Stimulated activated CD8-positive, alpha-beta memory T cell treated with anti-CD3 and anti-CD28 coated beads, Interleukin-15, amount 100 ng/mL, for 1 hour (primary cell): ENCODE results near the gene HIRA.
"Not testable (repeated sequence)": the region's sequence is repeated elsewhere in the genome, so short reads cannot be mapped to it uniquely, and the experiment has no call there.

Source experiments
- DNase-seq: peaks from one replicate; pipeline ENCODE4 v3.0.0-alpha.2; 2020; ENCODE audit warnings: low read depth

HIRA gene

GRCh38 chr22:19443544-19444211 is 12.1 kb upstream of the HIRA start:
- no peak for DNase-seq

- no peak for DNase-seq
Observed at GRCh38 chr22:19442166-19442565, 10.6 kb upstream of the HIRA start.

GRCh38 chr22:19440411-19441195 is 9.1 kb upstream of the HIRA start:
- DNase-seq = no peak

GRCh38 chr22:19438298-19438697 is 6.8 kb upstream of the HIRA start:
- no peak for DNase-seq

- DNase-seq = not testable (repeated sequence)
Observed at GRCh38 chr22:19436444-19437161, 5.1 kb upstream of the HIRA start.

GRCh38 chr22:19434829-19435580 is 3.5 kb upstream of the HIRA start:
- no peak for DNase-seq

- DNase-seq = no peak
Observed at GRCh38 chr22:19434401-19434800, 2.9 kb upstream of the HIRA start.

- peak; percentile 68 for DNase-seq
Observed at GRCh38 chr22:19432133-19432851, 759 bp upstream of the HIRA start, which contains the start of gene MRPL40. MRPL40 (plus strand) TSS chr22:19432545; CDS start chr22:19432555, 10 bp downstream.

- DNase-seq = no peak
Observed at GRCh38 chr22:19430890-19431541, 517 bp downstream of the HIRA start.

GRCh38 chr22:19429950-19430889 is 1.3 kb downstream of the HIRA start:
- DNase-seq = no peak

GRCh38 chr22:19424186-19424500 is 7.4 kb downstream of the HIRA start:
- DNase-seq = no peak

GRCh38 chr22:19422440-19423301 is 8.9 kb downstream of the HIRA start:
- DNase-seq = no peak

- no peak for DNase-seq
Observed at GRCh38 chr22:19420321-19420720, 11.2 kb downstream of the HIRA start.

- no peak for DNase-seq
Observed at GRCh38 chr22:19419464-19420178, 11.9 kb downstream of the HIRA start.

- no peak for DNase-seq
Observed at GRCh38 chr22:19419086-19419463, 12.5 kb downstream of the HIRA start.

GRCh38 chr22:19412923-19413322 is 18.6 kb downstream of the HIRA start:
- no peak for DNase-seq

GRCh38 chr22:19412478-19412877 is 19.1 kb downstream of the HIRA start:
- DNase-seq = no peak

- DNase-seq = no peak
Observed at GRCh38 chr22:19411690-19412045, 19.9 kb downstream of the HIRA start.
